Panc1 (cell line): ENCODE measurements around the gene DENND1B. TPM values are rescaled to one million over a fixed set of nuclear protein-coding genes. Genes with fewer than 3 reads are reported as not detected.

Experiments
- ATAC-seq: fragments of 200-7000 bp; cut with Tn5 transposase; 2 replicates; pipeline ENCODE4 v1.9.1; 2020; ENCODE audit warnings: mild to moderate bottlenecking, moderate library complexity
- BruUV-seq: library from RNA; stranded (reverse); fragments of 400-500 nt; replicated peaks from 2 replicates; lab custom pipeline; 2021; lab: Mats Ljungman, UMichigan
- CTCF ChIA-PET: fragments of 300-600 bp; sonication (Branson Sonifier 250); formaldehyde crosslinking; loops from one replicate; lab custom pipeline; 2022; ENCODE audit warnings: antibody characterized with exemption; lab: Charles Lee
- POLR2A ChIA-PET: fragments of 300-600 bp; sonication (Branson Sonifier 250); formaldehyde crosslinking; loops from one replicate; lab custom pipeline; 2022; ENCODE audit warnings: antibody characterized with exemption; lab: Charles Lee
- DNase-seq: peaks from one replicate; pipeline ENCODE4 v3.0.0-alpha.2; 2010; ENCODE audit warnings: low read depth, low spot score
- H3K27ac ChIP-seq: 2 replicates; pipeline ENCODE4 v1.5.1; 2011; ENCODE audit warnings: mild to moderate bottlenecking, low read length, inconsistent platforms
- H3K27me3 ChIP-seq: fragments of 200-500 bp; sonication (Bioruptor generic); 2 replicates; pipeline ENCODE4 v1.6.0; 2014; ENCODE audit warnings: low read length, inconsistent platforms; ENCODE audit not compliant: control insufficient read depth, insufficient read depth
- H3K36me3 ChIP-seq: fragments of 200-500 bp; sonication (Bioruptor generic); 2 replicates; pipeline ENCODE4 v1.5.1; 2014; ENCODE audit warnings: inconsistent platforms, mild to moderate bottlenecking, low read length, moderate library complexity; ENCODE audit not compliant: control insufficient read depth, insufficient read depth
- H3K4me1 ChIP-seq: 2 replicates; pipeline ENCODE4 v1.5.1; 2011; ENCODE audit warnings: inconsistent platforms, mild to moderate bottlenecking, low read length, moderate library complexity; ENCODE audit not compliant: control insufficient read depth, insufficient read depth
- H3K4me3 ChIP-seq, 2 experiments: 2 replicates each; pipeline ENCODE4 v1.5.1; 2011 to 2012; ENCODE audit warnings: low read depth in 2 of 2, low read length in 2 of 2, mild to moderate bottlenecking in 2 of 2, inconsistent platforms in 1 of 2, moderate library complexity in 1 of 2
- H3K9me3 ChIP-seq: fragments of 200-500 bp; sonication (Bioruptor generic); 2 replicates; pipeline ENCODE4 v1.5.1; 2014; ENCODE audit warnings: low read depth, mild to moderate bottlenecking, inconsistent platforms, low read length, moderate library complexity; ENCODE audit not compliant: control insufficient read depth, insufficient read depth
- CTCF ChIP-seq: fragments of 450-650 bp; IDR thresholded peaks from 2 replicates; pipeline ENCODE4 v1.5.1; 2017; ENCODE audit warnings: mild to moderate bottlenecking
- POLR2AphosphoS5 ChIP-seq: IDR thresholded peaks from 2 replicates; pipeline ENCODE4 v1.6.1; 2012; ENCODE audit warnings: mild to moderate bottlenecking, low read depth, low read length, moderate library complexity
- REST ChIP-seq, 2 experiments: IDR thresholded peaks; 2 replicates each; pipeline ENCODE4 v1.6.1; 2011 to 2012; ENCODE audit warnings: low read depth in 2 of 2, control low read depth in 1 of 2, low read length in 1 of 2, mild to moderate bottlenecking in 1 of 2, moderate library complexity in 1 of 2; ENCODE audit not compliant: insufficient read depth in 1 of 2
- SIN3A ChIP-seq: IDR thresholded peaks from 2 replicates; pipeline ENCODE4 v1.6.1; 2012; ENCODE audit warnings: low read depth, mild to moderate bottlenecking, low read length, moderate library complexity, borderline replicate concordance; ENCODE audit not compliant: insufficient read depth
- TCF7L2 ChIP-seq: IDR thresholded peaks from 2 replicates; pipeline ENCODE4 v1.6.1; 2011; ENCODE audit warnings: mild to moderate bottlenecking, low read depth, low read length, inconsistent platforms
- in situ Hi-C: cut with HindIII; loops from 2 replicates; pipeline ENCODE4 v1.10.0; 2016; ENCODE audit warnings: low sequenced_read_pairs, low pct_unique_long_range_greater_than_20kb
- intact Hi-C: fragments of 100-400 bp; cut with micrococcal nuclease; formaldehyde crosslinking; loops from one replicate; pipeline ENCODE4 v1.10.0; 2022; ENCODE audit not compliant: unreplicated experiment
- total RNA-seq: library from RNA; stranded (reverse); gene quantifications from one replicate; pipeline ENCODE4 v1.2.1, GENCODE V29; 2021; ENCODE audit not compliant: unreplicated experiment

Gene DENND1B
- total RNA-seq, 1 experiment from 2014 or later, result 7.7 TPM

- TF ChIP-seq POLR2AphosphoS5 (no peak), SIN3A (no peak), TCF7L2 (no peak), REST (IDR thresholded peaks at IDR 0.05; ENCODE audit: insufficient read depth in 1 of 2, low read depth in 2 of 2, low read length in 1 of 2) (no peak), CTCF (no peak)
- no peak for ATAC-seq
- in situ Hi-C loops (no loop called here), intact Hi-C loops (loop anchor here (10.0 kb wide), 1 partner anchor 60 kb away; no protein-coding TSS in a partner anchor)
- no TSS peak for BruUV-seq
- Histone ChIP-seq H3K36me3 (no peaks in the 10 kb centered on the region), H3K9me3 (no peaks in the 10 kb centered on the region), H3K27me3 (no peaks in the 10 kb centered on the region), H3K27ac (no peak overlapping the region), H3K4me3 (no peak overlapping the region), H3K4me1 (no peaks in the 10 kb centered on the region)
- ChIA-PET POLR2A (no interaction called here), CTCF (no interaction called here)
- DNase-seq, result no peak
Observed at GRCh38 chr1:197744979-197745378, 30.3 kb downstream of the DENND1B start.

- DNase-seq (no peak), ATAC-seq (no peak)
- in situ Hi-C loops (no loop called here), intact Hi-C loops (loop anchor here (10.0 kb wide), 1 partner anchor 59 kb away; no protein-coding TSS in a partner anchor)
- Histone ChIP-seq H3K4me3 (no peak overlapping the region), H3K4me1 (no peaks in the 10 kb centered on the region), H3K36me3 (no peaks in the 10 kb centered on the region), H3K9me3 (no peaks in the 10 kb centered on the region), H3K27me3 (no peaks in the 10 kb centered on the region), H3K27ac (no peak overlapping the region)
- POLR2A ChIA-PET, result no interaction called here
- BruUV-seq, result no TSS peak
- CTCF ChIA-PET, result no interaction called here
- TF ChIP-seq TCF7L2 (no peak), REST (IDR thresholded peaks at IDR 0.05; ENCODE audit: insufficient read depth in 1 of 2, low read depth in 2 of 2, low read length in 1 of 2) (no peak), POLR2AphosphoS5 (no peak)
Observed at GRCh38 chr1:197743578-197743977, 31.7 kb downstream of the DENND1B start.
